Prostate gland (tissue), 2 donors: Measurements from ENCODE around the gene DLG2.

ENCODE experiments used
- CTCF ChIP-seq, 4 experiments: fragments of 200-600 bp in 2 of 4; fragments of 450-650 bp in 2 of 4; sonication (generic) in 2 of 4; IDR thresholded peaks; 1 replicate in 3 of 4; 2 replicates in 1 of 4; pipeline ENCODE4 v1.5.1; 2016 to 2019; ENCODE audit warnings: antibody characterized with exemption in 4 of 4, mild to moderate bottlenecking in 2 of 4, moderate library complexity in 2 of 4
- POLR2A ChIP-seq: fragments of 450-650 bp; IDR thresholded peaks from one replicate; pipeline ENCODE4 v1.6.1; 2016; ENCODE audit warnings: antibody characterized with exemption, mild to moderate bottlenecking

GRCh38 chr11:83441601-83442000 lies 2185.5 kb downstream of the DLG2 start:
- TF ChIP-seq CTCF (IDR thresholded peaks at IDR 0.05) (no peak), POLR2A (no peak)
